H1 (cell line): ENCODE measurements around the gene TRAK1. TPM values are rescaled to one million over a fixed set of nuclear protein-coding genes. Genes with fewer than 3 reads are reported as not detected.
A peak's percentile ranks its signal among the peaks of the same experiment; 100 is the strongest.

ENCODE experiments used
- CTCF ChIA-PET: fragments of 300-600 bp; sonication (Branson Sonifier 250); formaldehyde crosslinking; loops from one replicate; lab custom pipeline; 2021; ENCODE audit not compliant: partially characterized antibody; lab: Charles Lee
- POLR2A ChIA-PET: fragments of 300-600 bp; sonication (Branson Sonifier 250); formaldehyde crosslinking; loops from one replicate; lab custom pipeline; 2021; ENCODE audit warnings: inconsistent platforms; ENCODE audit not compliant: partially characterized antibody; lab: Charles Lee
- DNase-seq, 2 experiments: peaks; one replicate each; pipeline versions ENCODE4 v3.0.0 to v3.0.0-alpha.2; 2010 to 2022; ENCODE audit warnings: low spot score in 2 of 2, low read depth in 1 of 2, mixed read lengths in 1 of 2
- FAIRE-seq: peaks from 2 replicates; lab custom pipeline; 2011; peaks lifted over from hg19 to GRCh38; lab: Jason Lieb, UNC
- H2AFZ ChIP-seq: 2 replicates; pipeline ENCODE4 v1.8.1; 2012; ENCODE audit warnings: low read length, inconsistent platforms
- H2AK5ac ChIP-seq: 2 replicates; pipeline ENCODE4 v1.6.1; 2013; ENCODE audit warnings: low read depth, low read length
- H2BK120ac ChIP-seq: replicated peaks from 2 replicates; pipeline ENCODE3; 2013; ENCODE audit warnings: low read depth, low read length, inconsistent platforms
- H2BK12ac ChIP-seq: 2 replicates; pipeline ENCODE4 v1.6.1; 2013; ENCODE audit warnings: low read depth, low read length
- H2BK15ac ChIP-seq: 2 replicates; pipeline ENCODE4 v1.6.1; 2013; ENCODE audit warnings: low read length
- H2BK20ac ChIP-seq: 2 replicates; pipeline ENCODE4 v1.6.1; 2013; ENCODE audit warnings: low read length
- H2BK5ac ChIP-seq: 2 replicates; pipeline ENCODE4 v1.6.1; 2013; ENCODE audit warnings: low read depth, low read length
- H3K14ac ChIP-seq: 2 replicates; pipeline ENCODE4 v1.6.1; 2013; ENCODE audit warnings: inconsistent platforms; ENCODE audit not compliant: insufficient read length
- H3K18ac ChIP-seq: 2 replicates; pipeline ENCODE4 v1.6.1; 2013; ENCODE audit warnings: low read length; ENCODE audit errors: extremely low read depth
- H3K23ac ChIP-seq: 2 replicates; pipeline ENCODE4 v1.6.1; 2013; ENCODE audit warnings: inconsistent platforms; ENCODE audit not compliant: insufficient read length
- H3K23me2 ChIP-seq: 2 replicates; pipeline ENCODE4 v1.6.1; 2013; ENCODE audit warnings: low read depth, low read length
- H3K27ac ChIP-seq: 2 replicates; pipeline ENCODE4 v1.6.1; 2011; ENCODE audit warnings: low read depth, low read length, inconsistent platforms
- H3K27me3 ChIP-seq, 4 experiments: replicated peaks in 1 of 4; 1 replicate in 1 of 4; 2 replicates in 3 of 4; pipeline versions ENCODE4 v1.6.1 to v1.8.1; 2011 to 2013; ENCODE audit warnings: low read length in 3 of 4, mild to moderate bottlenecking in 3 of 4, inconsistent platforms in 2 of 4, mixed read lengths in 2 of 4, moderate library complexity in 1 of 4; ENCODE audit not compliant: control insufficient read depth in 3 of 4, insufficient read depth in 3 of 4; ENCODE audit errors: extremely low read depth in 1 of 4
- H3K36me3 ChIP-seq, 4 experiments: 2 replicates each; pipeline versions ENCODE4 v1.6.1 to v1.8.1; 2011 to 2013; ENCODE audit warnings: mild to moderate bottlenecking in 4 of 4, low read length in 3 of 4, moderate library complexity in 2 of 4, control low read depth in 1 of 4, inconsistent platforms in 1 of 4; ENCODE audit not compliant: insufficient read depth in 4 of 4, control insufficient read depth in 2 of 4
- H3K4ac ChIP-seq: replicated peaks from 2 replicates; pipeline ENCODE3; 2013; ENCODE audit warnings: low read length, low read depth, mixed read lengths, inconsistent platforms; ENCODE audit not compliant: insufficient read length
- H3K4me1 ChIP-seq, 4 experiments: replicated peaks in 1 of 4; 1 replicate in 1 of 4; 2 replicates in 3 of 4; pipeline versions ENCODE4 v1.6.1 to v1.8.1; 2011 to 2013; ENCODE audit warnings: low read length in 3 of 4, inconsistent platforms in 2 of 4, mixed read lengths in 1 of 4; ENCODE audit not compliant: insufficient read depth in 4 of 4, control insufficient read depth in 3 of 4
- H3K4me2 ChIP-seq, 2 experiments: 2 replicates each; pipeline versions ENCODE4 v1.6.1 to v1.8.1; 2011 to 2013; ENCODE audit warnings: low read depth in 2 of 2, low read length in 2 of 2, control low read depth in 1 of 2, inconsistent platforms in 1 of 2, mild to moderate bottlenecking in 1 of 2; ENCODE audit not compliant: insufficient read depth in 1 of 2
- H3K4me3 ChIP-seq, 4 experiments: fragments of 200-600, 300-600 bp in 1 of 4; sonication (generic), shearing (Covaris generic), sonication (Bioruptor Twin) in 1 of 4; 2 replicates each; pipeline versions ENCODE4 v1.5.1 to v1.8.1; 2011 to 2016; ENCODE audit warnings: low read length in 4 of 4, low read depth in 3 of 4, control low read depth in 2 of 4, inconsistent platforms in 2 of 4, mild to moderate bottlenecking in 2 of 4, mixed read lengths in 1 of 4, moderate library complexity in 1 of 4; ENCODE audit not compliant: insufficient read depth in 2 of 4; ENCODE audit errors: extremely low read depth in 1 of 4
- H3K56ac ChIP-seq: replicated peaks from 2 replicates; pipeline ENCODE3; 2013; ENCODE audit warnings: low read depth, mild to moderate bottlenecking, mixed read lengths, low read length, inconsistent platforms; ENCODE audit not compliant: insufficient read length
- H3K79me1 ChIP-seq: 2 replicates; pipeline ENCODE4 v1.6.1; 2013; ENCODE audit warnings: low read depth, low read length, control low read depth
- H3K79me2 ChIP-seq, 2 experiments: 2 replicates each; pipeline versions ENCODE4 v1.6.1 to v1.8.1; 2012 to 2013; ENCODE audit warnings: low read length in 2 of 2, mild to moderate bottlenecking in 2 of 2, inconsistent platforms in 1 of 2; ENCODE audit not compliant: insufficient read depth in 2 of 2, control insufficient read depth in 1 of 2
- H3K9ac ChIP-seq, 4 experiments: replicated peaks in 1 of 4; 1 replicate in 1 of 4; 2 replicates in 3 of 4; pipeline versions ENCODE4 v1.6.1 to v1.8.1; 2011 to 2013; ENCODE audit warnings: low read depth in 3 of 4, low read length in 3 of 4, control low read depth in 2 of 4, mild to moderate bottlenecking in 2 of 4, moderate library complexity in 2 of 4, inconsistent platforms in 1 of 4; ENCODE audit errors: extremely low read depth in 1 of 4
- H3K9me3 ChIP-seq, 2 experiments: 2 replicates each; pipeline versions ENCODE4 v1.6.1 to v1.8.1; 2012 to 2013; ENCODE audit warnings: mild to moderate bottlenecking in 2 of 2, moderate library complexity in 2 of 2, control low read depth in 1 of 2, inconsistent platforms in 1 of 2, low read depth in 1 of 2, low read length in 1 of 2, mixed read lengths in 1 of 2; ENCODE audit not compliant: insufficient read depth in 2 of 2
- H4K20me1 ChIP-seq, 2 experiments: replicated peaks in 1 of 2; 2 replicates each; pipeline versions ENCODE3 to v1.8.1; 2011 to 2013; ENCODE audit warnings: inconsistent platforms in 2 of 2, low read length in 2 of 2, mild to moderate bottlenecking in 1 of 2; ENCODE audit not compliant: insufficient read depth in 2 of 2, control insufficient read depth in 1 of 2
- H4K5ac ChIP-seq: 2 replicates; pipeline ENCODE4 v1.6.1; 2013; ENCODE audit warnings: low read length, low read depth, mixed read lengths, inconsistent platforms; ENCODE audit not compliant: insufficient read length
- H4K8ac ChIP-seq: 2 replicates; pipeline ENCODE4 v1.8.0; 2013; ENCODE audit warnings: mild to moderate bottlenecking, moderate library complexity, low read length, inconsistent platforms; ENCODE audit not compliant: insufficient read depth; ENCODE audit errors: extremely low read depth
- H4K91ac ChIP-seq: replicated peaks from 2 replicates; pipeline ENCODE3; 2013; ENCODE audit warnings: low read length, mixed read lengths, inconsistent platforms; ENCODE audit not compliant: insufficient read length
- TCF12 ChIP-seq: IDR thresholded peaks from 2 replicates; pipeline ENCODE4 v1.6.1; 2011; ENCODE audit warnings: low read depth, mild to moderate bottlenecking, low read length
- YY1 ChIP-seq: IDR thresholded peaks from 2 replicates; pipeline ENCODE4 v1.6.1; 2011; ENCODE audit warnings: low read depth, mild to moderate bottlenecking, low read length
- WGBS, 2 experiments: shearing (Covaris generic) in 1 of 2; methylation state at CpG; one replicate each; pipeline versions ENCODE4 v1.1.6 to v1.1.7; 2013 to 2015; ENCODE audit warnings: low lambda C conversion rate in 2 of 2, mixed read lengths in 2 of 2, inconsistent platforms in 1 of 2, low coverage in 1 of 2, missing lambda C conversion rate in 1 of 2; ENCODE audit not compliant: insufficient replicate concordance in 2 of 2, insufficient coverage in 1 of 2, insufficient read length in 1 of 2; ENCODE audit errors: extremely low coverage in 1 of 2, missing lambda C conversion rate in 1 of 2; 5-methylcytosine and 5-hydroxymethylcytosine counted together
- polyA plus RNA-seq, 7 experiments: library from polyadenylated mRNA; depleted of rRNA in 3 of 7; stranded (reverse) in 5 of 7; unstranded in 2 of 7; fragments of >200 nt in 5 of 7; fragments of 200-250 nt in 2 of 7; gene quantifications; 1 replicate in 5 of 7; 2 replicates in 1 of 7; 4 replicates in 1 of 7; pipeline versions ENCODE4 v1.2.1 to v1.2.3, GENCODE V29; 2011 to 2013; ENCODE audit warnings: missing spikeins in 2 of 7, mixed read lengths in 2 of 7
- total RNA-seq: library from RNA; stranded (reverse); fragmentation: NEBNext Ultra II Directional; extraction: Animal tissue kit (Norgen Biotek cat#: 25700); gene quantifications from 2 replicates; pipeline ENCODE4 v1.2.1, GENCODE V29; 2021

Gene TRAK1
- total and polyA plus RNA-seq, 2 of the 8 experiments (the other 6 are each of a cell fraction or from before 2014, with no cell fraction given): 21.3 to 32.7 TPM

GRCh38 chr3:42053476-42053875 lies 37.7 kb upstream of the TRAK1 start:
- H3K4ac ChIP-seq: peak overlapping the region; percentile 41
- peak overlapping the region; percentile 59; the same call in 1 of the 2 replicates for H2AK5ac ChIP-seq
- H2BK12ac ChIP-seq: peak overlapping the region; percentile 72; the same call in 1 of the 2 replicates
- no peak overlapping the region for H3K23ac ChIP-seq
- no peak overlapping the region for H2BK15ac ChIP-seq
- no peaks in the 10 kb centered on the region for H3K27me3 ChIP-seq
- no peak overlapping the region; a peak in 1 of 7 replicates for H3K9ac ChIP-seq
- H2BK120ac ChIP-seq: no peak overlapping the region
- H3K4me3 ChIP-seq: no peak overlapping the region
- H3K14ac ChIP-seq: no peak overlapping the region
- H4K91ac ChIP-seq: no peak overlapping the region
- H3K4me1 ChIP-seq: peaks cover 11 to 34% (median 28%) of the 10 kb centered on the region in 4 experiments
- DNase-seq: no peak
- peaks cover 3% of the 10 kb centered on the region; the same call in 1 of the 2 replicates for H3K79me1 ChIP-seq
- H3K79me2 ChIP-seq: peaks cover 0 to 70% of the 10 kb centered on the region in 2 experiments; a peak in 3 of 4 replicates
- H2AFZ ChIP-seq: no peak overlapping the region
- no peaks in the 10 kb centered on the region for H3K9me3 ChIP-seq
- H4K20me1 ChIP-seq: no peaks in the 10 kb centered on the region
- no peak overlapping the region for H2BK20ac ChIP-seq
- no peaks in the 10 kb centered on the region for H3K23me2 ChIP-seq
- H2BK5ac ChIP-seq: peak overlapping the region; percentile 36; the same call in 1 of the 2 replicates
- no peak overlapping the region for H4K5ac ChIP-seq
- FAIRE-seq: no peak
- ChIA-PET CTCF (interaction anchor here (1.3 to 2.2 kb wide), 5 partner anchors 8 to 138 kb away, joined by 3 to 7 read pairs (median 6); no protein-coding TSS in a partner anchor), POLR2A (interaction anchor here (0.9 kb wide), 1 partner anchor 10 kb away, joined by 3 read pairs; no protein-coding TSS in a partner anchor)
- 99% methylated on average over 7 of the region's 7 CpGs; no CpG with 5 or more reads in 1 of the 2 experiments for WGBS, 2 experiments
- no peak overlapping the region; the same call in 1 of the 2 replicates for H4K8ac ChIP-seq
- no peak overlapping the region for H3K27ac ChIP-seq
- H3K36me3 ChIP-seq: no peaks in the 10 kb centered on the region
- no peak overlapping the region for H3K56ac ChIP-seq
- TF ChIP-seq YY1 (no peak), TCF12 (no peak)
- H3K4me2 ChIP-seq: peak overlapping the region in 1 of 2 experiments; percentile 36; a peak in 1 of 4 replicates
- H3K18ac ChIP-seq: no peak overlapping the region; the same call in 1 of the 2 replicates
